Measurements from ENCODE around the gene RRBP1.

DNA sequence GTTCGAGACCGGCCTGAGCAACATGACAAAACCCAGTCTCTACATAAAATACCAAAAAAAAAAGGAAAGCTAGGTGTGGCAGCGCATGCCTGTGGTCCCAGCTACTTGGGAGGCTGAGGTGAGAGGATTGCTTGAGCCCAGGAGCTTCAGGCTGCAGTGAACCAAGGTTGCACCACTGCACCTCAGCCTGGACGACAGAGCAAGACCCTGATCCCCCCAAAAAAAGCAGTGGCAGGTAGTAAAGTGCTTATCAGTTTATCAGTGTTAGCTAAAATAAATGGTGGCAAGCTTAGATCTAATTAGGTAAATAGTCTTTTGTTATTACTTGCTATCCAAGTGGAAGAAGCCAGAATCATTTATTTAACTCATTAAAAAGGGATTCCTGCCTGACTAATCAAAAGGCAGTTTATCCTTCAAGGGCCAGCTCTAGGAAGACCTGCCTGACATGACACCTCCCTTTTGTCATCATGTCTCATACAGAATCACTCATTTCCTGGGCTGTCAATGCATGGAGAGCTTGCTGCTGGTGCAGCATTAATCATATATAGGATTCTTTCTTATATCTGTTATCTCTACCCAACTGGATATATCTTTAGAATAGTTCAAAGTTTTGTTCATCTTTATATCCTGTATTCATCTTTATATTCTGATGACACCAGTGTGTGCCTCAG, 102.5 kb downstream of the RRBP1 start:
- TF ChIP-seq CTCF (IDR thresholded peaks at IDR 0.05; ENCODE audit: insufficient read depth, low read length): no peak
- TF ChIP-seq POLR2AphosphoS5 (IDR thresholded peaks at IDR 0.05; ENCODE audit: low read depth): no peak
- TF ChIP-seq, protein P1, sequence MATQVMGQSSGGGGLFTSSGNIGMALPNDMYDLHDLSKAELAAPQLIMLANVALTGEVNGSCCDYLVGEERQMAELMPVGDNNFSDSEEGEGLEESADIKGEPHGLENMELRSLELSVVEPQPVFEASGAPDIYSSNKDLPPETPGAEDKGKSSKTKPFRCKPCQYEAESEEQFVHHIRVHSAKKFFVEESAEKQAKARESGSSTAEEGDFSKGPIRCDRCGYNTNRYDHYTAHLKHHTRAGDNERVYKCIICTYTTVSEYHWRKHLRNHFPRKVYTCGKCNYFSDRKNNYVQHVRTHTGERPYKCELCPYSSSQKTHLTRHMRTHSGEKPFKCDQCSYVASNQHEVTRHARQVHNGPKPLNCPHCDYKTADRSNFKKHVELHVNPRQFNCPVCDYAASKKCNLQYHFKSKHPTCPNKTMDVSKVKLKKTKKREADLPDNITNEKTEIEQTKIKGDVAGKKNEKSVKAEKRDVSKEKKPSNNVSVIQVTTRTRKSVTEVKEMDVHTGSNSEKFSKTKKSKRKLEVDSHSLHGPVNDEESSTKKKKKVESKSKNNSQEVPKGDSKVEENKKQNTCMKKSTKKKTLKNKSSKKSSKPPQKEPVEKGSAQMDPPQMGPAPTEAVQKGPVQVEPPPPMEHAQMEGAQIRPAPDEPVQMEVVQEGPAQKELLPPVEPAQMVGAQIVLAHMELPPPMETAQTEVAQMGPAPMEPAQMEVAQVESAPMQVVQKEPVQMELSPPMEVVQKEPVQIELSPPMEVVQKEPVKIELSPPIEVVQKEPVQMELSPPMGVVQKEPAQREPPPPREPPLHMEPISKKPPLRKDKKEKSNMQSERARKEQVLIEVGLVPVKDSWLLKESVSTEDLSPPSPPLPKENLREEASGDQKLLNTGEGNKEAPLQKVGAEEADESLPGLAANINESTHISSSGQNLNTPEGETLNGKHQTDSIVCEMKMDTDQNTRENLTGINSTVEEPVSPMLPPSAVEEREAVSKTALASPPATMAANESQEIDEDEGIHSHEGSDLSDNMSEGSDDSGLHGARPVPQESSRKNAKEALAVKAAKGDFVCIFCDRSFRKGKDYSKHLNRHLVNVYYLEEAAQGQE (IDR thresholded peaks at IDR 0.05; ENCODE audit: insufficient replicate concordance, low read depth): no peak
- TF ChIP-seq GABPA (IDR thresholded peaks at IDR 0.05; ENCODE audit: low read depth): no peak

Data from HL-60 (cell line).